Transverse colon (tissue), 4 donors: ENCODE results near the gene PAQR5. TPM values are rescaled to one million over a fixed set of nuclear protein-coding genes. Genes with fewer than 3 reads are reported as not detected.
"Not testable (repeated sequence)": the region's sequence is repeated elsewhere in the genome, so short reads cannot be mapped to it uniquely, and the experiment has no call there.

Experiments
- DNase-seq: peaks from one replicate; pipeline ENCODE4 v3.0.0-alpha.2; 2019
- H3K27ac ChIP-seq, 4 donors: fragments of 200-600 bp; sonication (generic); 2 replicates each; pipeline ENCODE4 v1.5.1; 2016 to 2018; ENCODE audit warnings: inconsistent platforms in 4 of 4
- H3K27me3 ChIP-seq: fragments of 200-600 bp; sonication (generic); 2 replicates; pipeline ENCODE4 v1.5.1; 2017; ENCODE audit warnings: inconsistent platforms
- H3K36me3 ChIP-seq, 4 donors: fragments of 200-600 bp; sonication (generic); 2 replicates each; pipeline ENCODE4 v1.5.1; 2017 to 2019; ENCODE audit warnings: inconsistent platforms in 4 of 4
- H3K4me1 ChIP-seq, 4 donors: fragments of 200-600 bp; sonication (generic); 2 replicates each; pipeline ENCODE4 v1.5.1; 2017 to 2020; ENCODE audit warnings: inconsistent platforms in 4 of 4
- H3K4me3 ChIP-seq, 4 donors: fragments of 200-600 bp; sonication (generic); 1 replicate in 1 of 4; 2 replicates in 3 of 4; pipeline versions ENCODE4 v1.5.1 to v1.6.1; 2017 to 2019; ENCODE audit warnings: inconsistent platforms in 4 of 4
- H3K9me3 ChIP-seq, 2 donors: fragments of 200-600 bp; sonication (generic); 2 replicates each; pipeline ENCODE4 v1.5.1; 2017 to 2019; ENCODE audit warnings: inconsistent platforms in 2 of 2
- EP300 ChIP-seq: sonication (generic); formaldehyde crosslinking; IDR thresholded peaks from one replicate; pipeline ENCODE4 v1.6.1; 2017; ENCODE audit warnings: antibody characterized with exemption, low read depth
- POLR2A ChIP-seq: fragments of 450-650 bp; IDR thresholded peaks from one replicate; pipeline ENCODE4 v1.6.1; 2016; ENCODE audit warnings: antibody characterized with exemption, mild to moderate bottlenecking, moderate library complexity
- POLR2AphosphoS5 ChIP-seq, 3 donors: sonication (generic); formaldehyde crosslinking; IDR thresholded peaks; one replicate each; pipeline ENCODE4 v1.6.1; 2016; ENCODE audit warnings: antibody characterized with exemption in 3 of 3
- WGBS, 2 donors: methylation state at CpG; one replicate each; pipeline ENCODE4 v1.1.5; 2018; ENCODE audit warnings: low coverage in 1 of 2; 5-methylcytosine and 5-hydroxymethylcytosine counted together
- in situ Hi-C, 4 donors: fragments of 200-750 bp; cut with MboI; loops; one replicate each; pipeline versions ENCODE4 v1.15.0 to v1.15.1; 2017; ENCODE audit warnings: low sequenced_read_pairs in 3 of 4, low pct_ligation_motif_present in 1 of 4, low pct_unique_long_range_greater_than_20kb in 1 of 4
- intact Hi-C: fragments of 100-400 bp; cut with DNase I; formaldehyde crosslinking; loops from one replicate; pipeline ENCODE4 v1.15.1; 2023; ENCODE audit warnings: low total_unique reads
- total RNA-seq, 4 donors: library from RNA; depleted of rRNA; stranded (reverse); fragments of >200 nt; gene quantifications; one replicate each; pipeline ENCODE4 v1.1.0, GENCODE V29; 2016
- TF ChIP-seq, protein P1 (sequence below), 5 experiments: fragments of 200-600 bp in 3 of 5; fragments of 450-650 bp in 2 of 5; sonication (generic) in 3 of 5; IDR thresholded peaks; 1 replicate in 2 of 5; 2 replicates in 3 of 5; pipeline ENCODE4 v1.5.1; 2016 to 2017; ENCODE audit warnings: antibody characterized with exemption in 5 of 5, inconsistent platforms in 3 of 5, mild to moderate bottlenecking in 2 of 5, moderate library complexity in 1 of 5

PAQR5 gene
- total RNA-seq, 4 donors from 2014 or later: 21.1 to 80.0 (median 48.9) TPM

GRCh38 chr15:69297642-69298353 is 914 bp upstream of the PAQR5 start:
- DNase-seq: no peak
- H3K27ac ChIP-seq: peak overlapping the region in 2 of 4 donors; percentile 75 to 76
- peaks cover 18% of the 10 kb centered on the region for H3K27me3 ChIP-seq

GRCh38 chr15:69298354-69298696 is 387 bp upstream of the PAQR5 start:
- TF ChIP-seq, protein P1, sequence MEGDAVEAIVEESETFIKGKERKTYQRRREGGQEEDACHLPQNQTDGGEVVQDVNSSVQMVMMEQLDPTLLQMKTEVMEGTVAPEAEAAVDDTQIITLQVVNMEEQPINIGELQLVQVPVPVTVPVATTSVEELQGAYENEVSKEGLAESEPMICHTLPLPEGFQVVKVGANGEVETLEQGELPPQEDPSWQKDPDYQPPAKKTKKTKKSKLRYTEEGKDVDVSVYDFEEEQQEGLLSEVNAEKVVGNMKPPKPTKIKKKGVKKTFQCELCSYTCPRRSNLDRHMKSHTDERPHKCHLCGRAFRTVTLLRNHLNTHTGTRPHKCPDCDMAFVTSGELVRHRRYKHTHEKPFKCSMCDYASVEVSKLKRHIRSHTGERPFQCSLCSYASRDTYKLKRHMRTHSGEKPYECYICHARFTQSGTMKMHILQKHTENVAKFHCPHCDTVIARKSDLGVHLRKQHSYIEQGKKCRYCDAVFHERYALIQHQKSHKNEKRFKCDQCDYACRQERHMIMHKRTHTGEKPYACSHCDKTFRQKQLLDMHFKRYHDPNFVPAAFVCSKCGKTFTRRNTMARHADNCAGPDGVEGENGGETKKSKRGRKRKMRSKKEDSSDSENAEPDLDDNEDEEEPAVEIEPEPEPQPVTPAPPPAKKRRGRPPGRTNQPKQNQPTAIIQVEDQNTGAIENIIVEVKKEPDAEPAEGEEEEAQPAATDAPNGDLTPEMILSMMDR (IDR thresholded peaks at IDR 0.05): no peak
- no peak for TF ChIP-seq EP300
- TF ChIP-seq POLR2AphosphoS5 (IDR thresholded peaks at IDR 0.05): no peak
- TF ChIP-seq POLR2A: no peak
- in situ Hi-C loops: no loop called here
- Histone ChIP-seq H3K9me3 (no peaks in the 10 kb centered on the region), H3K36me3 (no peaks in the 10 kb centered on the region), H3K27me3 (peaks cover 18% of the 10 kb centered on the region), H3K4me3 (peak overlapping the region in 2 of 4 donors; percentile 45 to 55), H3K27ac (peak overlapping the region; percentile 67 to 82 (median 76)), H3K4me1 (peaks cover 0 to 28% (median 20%) of the 10 kb centered on the region in 4 donors)
- intact Hi-C loops: loop anchor here (2.0 kb wide), 1 partner anchor 74 kb away; no protein-coding TSS in a partner anchor
- WGBS, 2 donors: 73% methylated on average over 15 of the region's 15 CpGs; no CpG with 5 or more reads in 1 of the 2 donors
- DNase-seq: no peak

More at GRCh38 chr15:69297642-69298353, 914 bp upstream of the PAQR5 start:
- Histone ChIP-seq H3K4me1 (peaks cover 0 to 28% (median 20%) of the 10 kb centered on the region in 4 donors), H3K4me3 (no peak overlapping the region), H3K36me3 (no peaks in the 10 kb centered on the region), H3K9me3 (no peaks in the 10 kb centered on the region)
- 88% methylated on average over 10 of the region's 10 CpGs; no CpG with 5 or more reads in 1 of the 2 donors for WGBS, 2 donors
- intact Hi-C loops (loop anchor here (2.0 kb wide), 1 partner anchor 75 kb away; no protein-coding TSS in a partner anchor), in situ Hi-C loops (no loop called here)
- TF ChIP-seq POLR2AphosphoS5 (IDR thresholded peaks at IDR 0.05) (no peak), POLR2A (no peak), EP300 (no peak)
- TF ChIP-seq, protein P1 (IDR thresholded peaks at IDR 0.05): no peak

DNA sequence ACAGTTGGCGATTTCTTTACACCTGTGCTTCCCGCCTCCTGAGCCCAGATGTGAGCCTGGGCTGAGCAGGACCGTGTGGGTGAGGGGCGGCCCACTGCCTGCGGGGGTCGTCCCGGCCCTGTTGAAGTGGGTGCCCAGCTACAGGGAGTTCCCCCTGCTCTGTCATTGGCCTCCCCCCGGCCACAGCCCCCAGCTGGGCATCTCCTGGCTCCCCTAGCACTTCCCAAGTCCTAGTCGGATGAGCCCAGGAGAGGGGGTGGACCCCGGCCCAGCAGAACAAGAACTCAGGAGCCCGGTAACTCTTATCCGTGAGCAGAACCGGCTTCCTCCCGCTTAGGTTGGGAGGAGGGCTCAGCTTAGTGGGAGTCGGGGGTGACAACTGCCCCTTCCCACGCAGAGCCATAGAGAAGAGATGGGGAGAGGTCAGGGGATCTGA is 757 bp downstream of the PAQR5 start:
- in situ Hi-C loops (no loop called here), intact Hi-C loops (loop anchor here (2.0 kb wide), 1 partner anchor 73 kb away; no protein-coding TSS in a partner anchor)
- peaks cover 0 to 28% (median 21%) of the 10 kb centered on the region in 4 donors for H3K4me1 ChIP-seq
- H3K27ac ChIP-seq: peak overlapping the region; percentile 67 to 82 (median 76)
- TF ChIP-seq EP300 (no peak), POLR2A (no peak), POLR2AphosphoS5 (IDR thresholded peaks at IDR 0.05) (no peak)
- TF ChIP-seq, protein P1 (IDR thresholded peaks at IDR 0.05): no peak
- no peaks in the 10 kb centered on the region for H3K36me3 ChIP-seq
- peaks cover 18% of the 10 kb centered on the region for H3K27me3 ChIP-seq
- WGBS, 2 donors: 17% methylated on average over 16 of the region's 16 CpGs; no CpG with 5 or more reads in 1 of the 2 donors
- DNase-seq: no peak
- H3K9me3 ChIP-seq: no peaks in the 10 kb centered on the region
- H3K4me3 ChIP-seq: peak overlapping the region; percentile 37 to 59 (median 50)

- intact Hi-C loops (loop anchor here (2.0 kb wide), 1 partner anchor 73 kb away; no protein-coding TSS in a partner anchor), in situ Hi-C loops (no loop called here)
- Histone ChIP-seq H3K36me3 (no peaks in the 10 kb centered on the region), H3K9me3 (no peaks in the 10 kb centered on the region), H3K27me3 (peaks cover 18% of the 10 kb centered on the region), H3K27ac (peak overlapping the region; percentile 67 to 82 (median 76)), H3K4me1 (peaks cover 0 to 30% (median 24%) of the 10 kb centered on the region in 4 donors), H3K4me3 (peak overlapping the region in 3 of 4 donors; percentile 45 to 59 (median 55))
- WGBS, 2 donors: 39 to 44% methylated on average over 7 to 9 of the region's 9 CpGs
- TF ChIP-seq POLR2A (peak; percentile 52), POLR2AphosphoS5 (IDR thresholded peaks at IDR 0.05) (peak in 2 of 3 donors; percentile 40 to 51), EP300 (no peak)
- peak; percentile 56 for DNase-seq
Measured at GRCh38 chr15:69299943-69300588, 1.4 kb downstream of the PAQR5 start.

DNA sequence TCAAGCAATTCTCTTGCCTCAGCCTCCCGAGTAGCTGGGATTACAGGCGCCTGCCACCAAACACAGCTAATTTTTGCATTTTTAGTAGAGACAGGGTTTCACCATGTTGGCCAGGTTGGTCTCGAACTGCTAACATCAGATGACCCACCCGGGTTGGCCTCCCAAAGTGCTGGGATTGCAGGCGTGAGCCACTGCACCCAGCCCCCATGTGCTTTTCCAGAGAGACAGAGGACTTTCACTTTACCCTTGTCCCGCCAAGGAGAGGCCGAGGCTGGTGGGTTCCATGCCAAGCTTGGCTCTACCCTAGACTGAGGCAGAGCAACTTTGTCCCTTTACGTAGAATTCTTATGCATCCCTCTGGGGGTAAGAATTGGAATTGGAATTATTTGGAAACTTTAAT is 2.4 kb downstream of the PAQR5 start:
- DNase-seq, intact Hi-C loops, H3K4me3 ChIP-seq, H3K36me3 ChIP-seq, in situ Hi-C loops, H3K9me3 ChIP-seq: not testable (repeated sequence)
- H3K4me1 ChIP-seq: peaks cover 0 to 40% (median 29%) of the 10 kb centered on the region in 4 donors
- peak overlapping the region; percentile 9 to 22 (median 14) for H3K27ac ChIP-seq
- H3K27me3 ChIP-seq: peaks cover 18% of the 10 kb centered on the region
- WGBS, 2 donors: 87% methylated on average over 8 of the region's 8 CpGs; no CpG with 5 or more reads in 1 of the 2 donors

- WGBS, 2 donors: 76 to 92% methylated on average over 2 to 6 of the region's 6 CpGs
- peak overlapping the region in 2 of 4 donors; percentile 66 to 71 for H3K27ac ChIP-seq
- intact Hi-C loops, in situ Hi-C loops, H3K36me3 ChIP-seq, H3K9me3 ChIP-seq, DNase-seq, H3K4me3 ChIP-seq: not testable (repeated sequence)
- H3K4me1 ChIP-seq: peaks cover 0 to 40% (median 24%) of the 10 kb centered on the region in 4 donors
- peaks cover 18% of the 10 kb centered on the region for H3K27me3 ChIP-seq
Measured at GRCh38 chr15:69302087-69302486, 3.4 kb downstream of the PAQR5 start.
